MM.1S (cell line): ENCODE results near the gene TMTC1.

Source experiments
- DNase-seq: peaks from one replicate; pipeline ENCODE4 v3.0.0-alpha.2; 2015
- H2AFZ ChIP-seq: fragments of 300-600 bp; sonication (generic); 2 replicates; pipeline ENCODE4 v1.6.0; 2016; ENCODE audit warnings: antibody characterized with exemption, low read length
- H3F3A ChIP-seq: fragments of 300-600 bp; sonication (generic); 2 replicates; pipeline ENCODE4 v1.6.1; 2016; ENCODE audit warnings: mild to moderate bottlenecking, antibody characterized with exemption, low read length, moderate library complexity, mixed read lengths; ENCODE audit not compliant: insufficient read depth
- H3K27ac ChIP-seq: fragments of 300-600 bp; sonication (generic); 2 replicates; pipeline ENCODE4 v1.5.1; 2016; ENCODE audit warnings: mild to moderate bottlenecking, low read length
- H3K27me3 ChIP-seq: fragments of 300-600 bp; sonication (generic); replicated peaks from 2 replicates; pipeline ENCODE4 v1.6.0; 2016; ENCODE audit warnings: low read length; ENCODE audit not compliant: insufficient read depth
- H3K36me3 ChIP-seq: fragments of 300-600 bp; sonication (generic); replicated peaks from 2 replicates; pipeline ENCODE4 v1.6.1; 2016; ENCODE audit warnings: mild to moderate bottlenecking, low read length, mixed read lengths; ENCODE audit not compliant: insufficient read depth
- H3K4me1 ChIP-seq: fragments of 300-600 bp; sonication (generic); 2 replicates; pipeline ENCODE4 v1.6.1; 2016; ENCODE audit warnings: low read length, mixed read lengths
- H3K4me2 ChIP-seq: fragments of 300-600 bp; sonication (generic); 2 replicates; pipeline ENCODE4 v1.6.0; 2016; ENCODE audit warnings: low read depth, low read length
- H3K4me3 ChIP-seq: fragments of 300-600 bp; sonication (generic); 2 replicates; pipeline ENCODE4 v1.5.1; 2016; ENCODE audit warnings: low read length, mixed read lengths
- H3K79me2 ChIP-seq: fragments of 300-600 bp; sonication (generic); 2 replicates; pipeline ENCODE4 v1.6.1; 2016; ENCODE audit warnings: mixed run types, low read length, mixed read lengths
- H3K9ac ChIP-seq: fragments of 300-600 bp; sonication (generic); 2 replicates; pipeline ENCODE4 v1.6.1; 2016; ENCODE audit warnings: low read length, mixed read lengths
- H3K9me2 ChIP-seq: fragments of 300-600 bp; sonication (generic); replicated peaks from 2 replicates; pipeline ENCODE4 v1.6.1; 2016; ENCODE audit warnings: mild to moderate bottlenecking, low read length, mixed read lengths; ENCODE audit not compliant: insufficient read depth
- H3K9me3 ChIP-seq: fragments of 300-600 bp; sonication (generic); replicated peaks from 2 replicates; pipeline ENCODE4 v1.6.1; 2016; ENCODE audit warnings: mild to moderate bottlenecking, low read length, mixed read lengths; ENCODE audit not compliant: insufficient read depth
- H4K20me1 ChIP-seq: fragments of 300-600 bp; sonication (generic); 2 replicates; pipeline ENCODE4 v1.6.1; 2016; ENCODE audit warnings: mild to moderate bottlenecking, low read length, moderate library complexity, mixed read lengths; ENCODE audit not compliant: insufficient read depth
- EZH2 ChIP-seq: fragments of 300-600 bp; sonication (generic); optimal IDR thresholded peaks from 2 replicates; pipeline ENCODE3; 2017; ENCODE audit warnings: low read depth, mild to moderate bottlenecking, antibody characterized with exemption, low read length, mixed read lengths
- EZH2phosphoT487 ChIP-seq: fragments of 300-600 bp; sonication (generic); IDR thresholded peaks from 2 replicates; pipeline ENCODE4 v1.6.1; 2018; ENCODE audit warnings: antibody characterized with exemption, low read length
- TF ChIP-seq, protein P1 (sequence below): fragments of 300-600 bp; sonication (generic); IDR thresholded peaks from 2 replicates; pipeline ENCODE4 v1.5.1; 2016; ENCODE audit warnings: antibody characterized with exemption, low read length, mixed read lengths

Gene TMTC1

GRCh38 chr12:29773076-29773475, 10.7 kb downstream of the TMTC1 start:
- H3K4me2 ChIP-seq: no peak overlapping the region
- no peaks in the 10 kb centered on the region for H4K20me1 ChIP-seq
- no peaks in the 10 kb centered on the region for H3F3A ChIP-seq
- no peak for DNase-seq
- H3K27me3 ChIP-seq: no peaks in the 10 kb centered on the region
- H3K36me3 ChIP-seq: no peaks in the 10 kb centered on the region
- H3K9ac ChIP-seq: no peak overlapping the region
- H3K4me1 ChIP-seq: no peaks in the 10 kb centered on the region
- H3K9me3 ChIP-seq: no peaks in the 10 kb centered on the region
- H3K4me3 ChIP-seq: no peak overlapping the region
- no peak overlapping the region for H3K27ac ChIP-seq
- H3K79me2 ChIP-seq: peaks cover 66% of the 10 kb centered on the region
- H3K9me2 ChIP-seq: no peaks in the 10 kb centered on the region
- H2AFZ ChIP-seq: no peak overlapping the region
- TF ChIP-seq, protein P1, sequence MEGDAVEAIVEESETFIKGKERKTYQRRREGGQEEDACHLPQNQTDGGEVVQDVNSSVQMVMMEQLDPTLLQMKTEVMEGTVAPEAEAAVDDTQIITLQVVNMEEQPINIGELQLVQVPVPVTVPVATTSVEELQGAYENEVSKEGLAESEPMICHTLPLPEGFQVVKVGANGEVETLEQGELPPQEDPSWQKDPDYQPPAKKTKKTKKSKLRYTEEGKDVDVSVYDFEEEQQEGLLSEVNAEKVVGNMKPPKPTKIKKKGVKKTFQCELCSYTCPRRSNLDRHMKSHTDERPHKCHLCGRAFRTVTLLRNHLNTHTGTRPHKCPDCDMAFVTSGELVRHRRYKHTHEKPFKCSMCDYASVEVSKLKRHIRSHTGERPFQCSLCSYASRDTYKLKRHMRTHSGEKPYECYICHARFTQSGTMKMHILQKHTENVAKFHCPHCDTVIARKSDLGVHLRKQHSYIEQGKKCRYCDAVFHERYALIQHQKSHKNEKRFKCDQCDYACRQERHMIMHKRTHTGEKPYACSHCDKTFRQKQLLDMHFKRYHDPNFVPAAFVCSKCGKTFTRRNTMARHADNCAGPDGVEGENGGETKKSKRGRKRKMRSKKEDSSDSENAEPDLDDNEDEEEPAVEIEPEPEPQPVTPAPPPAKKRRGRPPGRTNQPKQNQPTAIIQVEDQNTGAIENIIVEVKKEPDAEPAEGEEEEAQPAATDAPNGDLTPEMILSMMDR: no peak
- no peak for TF ChIP-seq EZH2phosphoT487
- TF ChIP-seq EZH2: no peak

- Histone ChIP-seq H3K4me1 (no peaks in the 10 kb centered on the region), H3K9me2 (no peaks in the 10 kb centered on the region), H3K9ac (no peak overlapping the region), H3K9me3 (no peaks in the 10 kb centered on the region), H3K27ac (no peak overlapping the region), H3K4me3 (no peak overlapping the region), H3K4me2 (no peak overlapping the region), H4K20me1 (no peaks in the 10 kb centered on the region), H2AFZ (no peak overlapping the region), H3K27me3 (no peaks in the 10 kb centered on the region), H3K36me3 (no peaks in the 10 kb centered on the region; the same call in 1 of the 2 replicates), H3F3A (no peaks in the 10 kb centered on the region), H3K79me2 (peaks cover 58% of the 10 kb centered on the region)
- no peak for TF ChIP-seq EZH2phosphoT487
- TF ChIP-seq EZH2: no peak
- TF ChIP-seq, protein P1: no peak
- DNase-seq: no peak
Measured at GRCh38 chr12:29771786-29772185, 12.0 kb downstream of the TMTC1 start.

DNA sequence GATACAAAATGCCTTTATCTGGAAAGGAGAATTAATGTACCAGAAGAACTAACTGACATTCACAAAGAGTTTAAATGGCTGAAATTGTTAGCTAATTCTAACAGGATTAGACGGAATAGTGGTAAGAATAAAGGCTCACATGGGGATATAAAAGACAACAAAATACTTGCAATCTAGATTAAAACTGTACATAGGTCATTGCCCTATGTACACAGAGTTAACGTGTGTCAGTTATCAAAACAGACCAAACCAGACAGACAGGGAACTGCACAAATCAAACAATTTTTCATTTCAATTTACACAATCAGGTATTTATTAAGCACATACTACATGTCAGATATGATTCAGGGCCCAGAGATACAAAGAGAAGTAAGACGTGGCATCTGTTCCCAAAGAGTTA, 12.6 kb downstream of the TMTC1 start:
- TF ChIP-seq EZH2: no peak
- TF ChIP-seq, protein P1: no peak
- TF ChIP-seq EZH2phosphoT487: no peak

More for the DNA sequence above, 12.6 kb downstream of the TMTC1 start:
- Histone ChIP-seq H3K9ac (no peak overlapping the region), H3K27ac (no peak overlapping the region), H3K27me3 (no peaks in the 10 kb centered on the region), H3K4me3 (no peak overlapping the region), H3K4me2 (no peak overlapping the region), H3K9me2 (no peaks in the 10 kb centered on the region), H3F3A (no peaks in the 10 kb centered on the region), H3K79me2 (peaks cover 55% of the 10 kb centered on the region), H3K4me1 (no peaks in the 10 kb centered on the region), H3K9me3 (no peaks in the 10 kb centered on the region), H4K20me1 (no peaks in the 10 kb centered on the region), H2AFZ (no peak overlapping the region), H3K36me3 (no peaks in the 10 kb centered on the region; the same call in 1 of the 2 replicates)
- no peak for DNase-seq
